Transverse colon (tissue), 4 donors: ENCODE results near the gene OR6X1. TPM values are rescaled to one million over a fixed set of nuclear protein-coding genes. Genes with fewer than 3 reads are reported as not detected.

Source experiments
- DNase-seq: peaks from one replicate; pipeline ENCODE4 v3.0.0-alpha.2; 2019
- H3K27ac ChIP-seq, 4 donors: fragments of 200-600 bp; sonication (generic); 2 replicates each; pipeline ENCODE4 v1.5.1; 2016 to 2018; ENCODE audit warnings: inconsistent platforms in 4 of 4
- H3K27me3 ChIP-seq: fragments of 200-600 bp; sonication (generic); 2 replicates; pipeline ENCODE4 v1.5.1; 2017; ENCODE audit warnings: inconsistent platforms
- H3K36me3 ChIP-seq, 4 donors: fragments of 200-600 bp; sonication (generic); 2 replicates each; pipeline ENCODE4 v1.5.1; 2017 to 2019; ENCODE audit warnings: inconsistent platforms in 4 of 4
- H3K4me1 ChIP-seq, 4 donors: fragments of 200-600 bp; sonication (generic); 2 replicates each; pipeline ENCODE4 v1.5.1; 2017 to 2020; ENCODE audit warnings: inconsistent platforms in 4 of 4
- H3K4me3 ChIP-seq, 4 donors: fragments of 200-600 bp; sonication (generic); 1 replicate in 1 of 4; 2 replicates in 3 of 4; pipeline versions ENCODE4 v1.5.1 to v1.6.1; 2017 to 2019; ENCODE audit warnings: inconsistent platforms in 4 of 4
- H3K9me3 ChIP-seq, 2 donors: fragments of 200-600 bp; sonication (generic); 2 replicates each; pipeline ENCODE4 v1.5.1; 2017 to 2019; ENCODE audit warnings: inconsistent platforms in 2 of 2
- CTCF ChIP-seq, 5 experiments: fragments of 200-600 bp in 3 of 5; fragments of 450-650 bp in 2 of 5; sonication (generic) in 3 of 5; IDR thresholded peaks; 1 replicate in 2 of 5; 2 replicates in 3 of 5; pipeline ENCODE4 v1.5.1; 2016 to 2017; ENCODE audit warnings: antibody characterized with exemption in 5 of 5, inconsistent platforms in 3 of 5, mild to moderate bottlenecking in 2 of 5, moderate library complexity in 1 of 5
- EP300 ChIP-seq: sonication (generic); formaldehyde crosslinking; IDR thresholded peaks from one replicate; pipeline ENCODE4 v1.6.1; 2017; ENCODE audit warnings: antibody characterized with exemption, low read depth
- POLR2A ChIP-seq: fragments of 450-650 bp; IDR thresholded peaks from one replicate; pipeline ENCODE4 v1.6.1; 2016; ENCODE audit warnings: antibody characterized with exemption, mild to moderate bottlenecking, moderate library complexity
- POLR2AphosphoS5 ChIP-seq, 3 donors: sonication (generic); formaldehyde crosslinking; IDR thresholded peaks; one replicate each; pipeline ENCODE4 v1.6.1; 2016; ENCODE audit warnings: antibody characterized with exemption in 3 of 3
- WGBS, 2 donors: methylation state at CpG; one replicate each; pipeline ENCODE4 v1.1.5; 2018; ENCODE audit warnings: low coverage in 1 of 2; 5-methylcytosine and 5-hydroxymethylcytosine counted together
- in situ Hi-C, 4 donors: fragments of 200-750 bp; cut with MboI; loops; one replicate each; pipeline versions ENCODE4 v1.15.0 to v1.15.1; 2017; ENCODE audit warnings: low sequenced_read_pairs in 3 of 4, low pct_ligation_motif_present in 1 of 4, low pct_unique_long_range_greater_than_20kb in 1 of 4
- intact Hi-C: fragments of 100-400 bp; cut with DNase I; formaldehyde crosslinking; loops from one replicate; pipeline ENCODE4 v1.15.1; 2023; ENCODE audit warnings: low total_unique reads
- total RNA-seq, 4 donors: library from RNA; depleted of rRNA; stranded (reverse); fragments of >200 nt; gene quantifications; one replicate each; pipeline ENCODE4 v1.1.0, GENCODE V29; 2016

The OR6X1 gene
- total RNA-seq, 4 donors from 2014 or later = 0.68 TPM; not detected in 3

- intact Hi-C loops (no loop called here), in situ Hi-C loops (no loop called here)
- no peak for DNase-seq
- no peaks in the 10 kb centered on the region for H3K36me3 ChIP-seq
- no peak overlapping the region for H3K4me3 ChIP-seq
- no peak overlapping the region for H3K27ac ChIP-seq
- 79 to 81% methylated on average over 3 of the region's 3 CpGs for WGBS, 2 donors
- H3K9me3 ChIP-seq = peaks cover 9 to 12% of the 10 kb centered on the region in 2 donors
- TF ChIP-seq EP300 = no peak
- no peak for TF ChIP-seq CTCF (IDR thresholded peaks at IDR 0.05)
- no peak for TF ChIP-seq POLR2A
- TF ChIP-seq POLR2AphosphoS5 (IDR thresholded peaks at IDR 0.05) = no peak
- no peaks in the 10 kb centered on the region for H3K4me1 ChIP-seq
- H3K27me3 ChIP-seq = no peaks in the 10 kb centered on the region
Measured at GRCh38 chr11:123757976-123758375, 3.7 kb upstream of the OR6X1 start.

- Histone ChIP-seq H3K4me3 (no peak overlapping the region), H3K27ac (no peak overlapping the region), H3K9me3 (no peaks in the 10 kb centered on the region), H3K36me3 (no peaks in the 10 kb centered on the region), H3K27me3 (no peaks in the 10 kb centered on the region), H3K4me1 (no peaks in the 10 kb centered on the region)
- in situ Hi-C loops (no loop called here), intact Hi-C loops (no loop called here)
- TF ChIP-seq CTCF (IDR thresholded peaks at IDR 0.05) = no peak
- no peak for TF ChIP-seq POLR2A
- TF ChIP-seq POLR2AphosphoS5 (IDR thresholded peaks at IDR 0.05) = no peak
- TF ChIP-seq EP300 = no peak
- DNase-seq = no peak
- 89 to 98% methylated on average over 3 of the region's 3 CpGs for WGBS, 2 donors
Measured at GRCh38 chr11:123755813-123756212, 1.5 kb upstream of the OR6X1 start.

- TF ChIP-seq CTCF (IDR thresholded peaks at IDR 0.05) = no peak
- no peak for TF ChIP-seq POLR2AphosphoS5 (IDR thresholded peaks at IDR 0.05)
- TF ChIP-seq POLR2A = no peak
- no peak for TF ChIP-seq EP300
- no peaks in the 10 kb centered on the region for H3K27me3 ChIP-seq
- no peak for DNase-seq
- in situ Hi-C loops (no loop called here), intact Hi-C loops (no loop called here)
- no peaks in the 10 kb centered on the region for H3K36me3 ChIP-seq
- H3K4me3 ChIP-seq = no peak overlapping the region
- H3K9me3 ChIP-seq = no peaks in the 10 kb centered on the region
- no peaks in the 10 kb centered on the region for H3K4me1 ChIP-seq
- H3K27ac ChIP-seq = no peak overlapping the region
Measured at GRCh38 chr11:123755344-123755743, 1.0 kb upstream of the OR6X1 start.

GRCh38 chr11:123753110-123753509 lies 1.2 kb downstream of the OR6X1 start:
- intact Hi-C loops = no loop called here
- in situ Hi-C loops = no loop called here
- Histone ChIP-seq H3K9me3 (no peaks in the 10 kb centered on the region), H3K27me3 (no peaks in the 10 kb centered on the region), H3K27ac (no peak overlapping the region), H3K4me3 (no peak overlapping the region), H3K36me3 (no peaks in the 10 kb centered on the region), H3K4me1 (no peaks in the 10 kb centered on the region)
- no peak for DNase-seq
- TF ChIP-seq POLR2AphosphoS5 (IDR thresholded peaks at IDR 0.05) = no peak
- TF ChIP-seq CTCF (IDR thresholded peaks at IDR 0.05) = no peak
- TF ChIP-seq EP300 = no peak
- TF ChIP-seq POLR2A = no peak
